GM19324 (cell line): ENCODE data around the gene IL17RD.
"Not testable (repeated sequence)": the region's sequence is repeated elsewhere in the genome, so short reads cannot be mapped to it uniquely, and the experiment has no call there.

Source experiments
- ATAC-seq: cut with Tn5 transposase; IDR thresholded peaks from one replicate; pipeline ENCODE4 v1.9.1; 2021; ENCODE audit warnings: mild to moderate bottlenecking, moderate library complexity; ENCODE audit not compliant: unreplicated experiment, low FRiP score

IL17RD gene

GRCh38 chr3:57097536-57097935 is 67.6 kb downstream of the IL17RD start:
- ATAC-seq = no peak

- no peak for ATAC-seq
These were observed 69.8 kb downstream of the IL17RD start for GRCh38 chr3:57095363-57095762.

GRCh38 chr3:57094575-57094974 is 70.6 kb downstream of the IL17RD start:
- ATAC-seq = no peak

GRCh38 chr3:57093971-57094535 is 71.1 kb downstream of the IL17RD start:
- ATAC-seq = no peak

GRCh38 chr3:57093489-57093888 is 71.7 kb downstream of the IL17RD start:
- ATAC-seq = no peak

- no peak for ATAC-seq
These were observed 73.5 kb downstream of the IL17RD start for GRCh38 chr3:57091521-57092273.

- no peak for ATAC-seq
These were observed 76.1 kb downstream of the IL17RD start for GRCh38 chr3:57089043-57089442.

GRCh38 chr3:57088503-57088902 is 76.7 kb downstream of the IL17RD start:
- no peak for ATAC-seq

- ATAC-seq = no peak
These were observed 77.6 kb downstream of the IL17RD start for GRCh38 chr3:57087361-57088092.

GRCh38 chr3:57086201-57086600 is 79.0 kb downstream of the IL17RD start:
- no peak for ATAC-seq

- no peak for ATAC-seq
These were observed 79.9 kb downstream of the IL17RD start for GRCh38 chr3:57085211-57085610.

- ATAC-seq = not testable (repeated sequence)
These were observed 81.7 kb downstream of the IL17RD start for GRCh38 chr3:57083266-57083995.

GRCh38 chr3:57082481-57082880 is 82.7 kb downstream of the IL17RD start:
- ATAC-seq = no peak

GRCh38 chr3:57081173-57081572 is 84.0 kb downstream of the IL17RD start:
- ATAC-seq = no peak

- ATAC-seq = no peak
These were observed 85.0 kb downstream of the IL17RD start for GRCh38 chr3:57080171-57080570.

GRCh38 chr3:57079474-57079831 is 85.7 kb downstream of the IL17RD start:
- no peak for ATAC-seq

GRCh38 chr3:57078635-57079473 is 86.3 kb downstream of the IL17RD start:
- no peak for ATAC-seq

- no peak for ATAC-seq
These were observed 86.9 kb downstream of the IL17RD start for GRCh38 chr3:57078344-57078634.

- no peak for ATAC-seq
These were observed 87.4 kb downstream of the IL17RD start for GRCh38 chr3:57077630-57078343.
